22Rv1 (cell line): ENCODE measurements around the gene PPM1F.

Source experiments
- ZFX ChIP-seq: fragments of 450-650 bp; IDR thresholded peaks from 2 replicates; pipeline ENCODE4 v1.6.1; 2017; ENCODE audit warnings: antibody characterized with exemption, borderline replicate concordance
- TF ChIP-seq, protein P1 (sequence below): fragments of 450-650 bp; IDR thresholded peaks from 2 replicates; pipeline ENCODE4 v1.5.1; 2017; ENCODE audit warnings: mild to moderate bottlenecking

DNA sequence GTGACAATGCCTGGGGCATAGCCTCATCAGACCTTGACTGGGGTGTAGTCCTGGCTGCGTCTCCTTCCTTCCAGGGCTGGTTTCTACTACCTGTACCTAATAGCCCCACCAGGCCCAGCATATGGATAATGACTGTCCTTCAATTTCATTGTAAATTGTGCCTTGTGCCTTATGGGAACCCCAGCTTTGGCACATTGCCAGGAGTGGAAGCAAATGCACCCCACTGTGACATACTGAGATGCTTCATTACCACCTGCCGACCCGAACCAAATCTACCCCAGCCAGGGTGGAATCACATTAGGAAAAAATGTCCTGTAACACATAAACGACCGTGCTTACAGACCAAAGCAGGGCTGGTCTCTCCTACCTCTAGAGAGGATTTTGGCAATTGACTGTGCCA is 22.6 kb upstream of the PPM1F start:
- TF ChIP-seq, protein P1, sequence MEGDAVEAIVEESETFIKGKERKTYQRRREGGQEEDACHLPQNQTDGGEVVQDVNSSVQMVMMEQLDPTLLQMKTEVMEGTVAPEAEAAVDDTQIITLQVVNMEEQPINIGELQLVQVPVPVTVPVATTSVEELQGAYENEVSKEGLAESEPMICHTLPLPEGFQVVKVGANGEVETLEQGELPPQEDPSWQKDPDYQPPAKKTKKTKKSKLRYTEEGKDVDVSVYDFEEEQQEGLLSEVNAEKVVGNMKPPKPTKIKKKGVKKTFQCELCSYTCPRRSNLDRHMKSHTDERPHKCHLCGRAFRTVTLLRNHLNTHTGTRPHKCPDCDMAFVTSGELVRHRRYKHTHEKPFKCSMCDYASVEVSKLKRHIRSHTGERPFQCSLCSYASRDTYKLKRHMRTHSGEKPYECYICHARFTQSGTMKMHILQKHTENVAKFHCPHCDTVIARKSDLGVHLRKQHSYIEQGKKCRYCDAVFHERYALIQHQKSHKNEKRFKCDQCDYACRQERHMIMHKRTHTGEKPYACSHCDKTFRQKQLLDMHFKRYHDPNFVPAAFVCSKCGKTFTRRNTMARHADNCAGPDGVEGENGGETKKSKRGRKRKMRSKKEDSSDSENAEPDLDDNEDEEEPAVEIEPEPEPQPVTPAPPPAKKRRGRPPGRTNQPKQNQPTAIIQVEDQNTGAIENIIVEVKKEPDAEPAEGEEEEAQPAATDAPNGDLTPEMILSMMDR, result no peak
- TF ChIP-seq ZFX, result no peak
